PC-9 (cell line): ENCODE results near the gene UBL4A. TPM values are rescaled to one million over a fixed set of nuclear protein-coding genes. Genes with fewer than 3 reads are reported as not detected.

ENCODE experiments used
- BruUV-seq: library from RNA; stranded (reverse); fragments of 400-500 nt; replicated peaks from 2 replicates; lab custom pipeline; 2021; lab: Mats Ljungman, UMichigan
- CTCF ChIA-PET: fragments of 300-600 bp; sonication (Branson Sonifier 250); formaldehyde crosslinking; loops from one replicate; lab custom pipeline; 2022; ENCODE audit warnings: antibody characterized with exemption; lab: Charles Lee
- POLR2A ChIA-PET: fragments of 300-600 bp; sonication (Branson Sonifier 250); formaldehyde crosslinking; loops from one replicate; lab custom pipeline; 2022; ENCODE audit warnings: antibody characterized with exemption; ENCODE audit not compliant: unreplicated experiment; lab: Charles Lee
- DNase-seq, 2 experiments: peaks; one replicate each; pipeline versions ENCODE4 v3.0.0 to v3.0.0-alpha.2; 2015 to 2022; ENCODE audit warnings: mixed read lengths in 1 of 2
- H2AFZ ChIP-seq: fragments of 200-600 bp; sonication (generic); 2 replicates; pipeline ENCODE4 v1.8.1; 2017; ENCODE audit warnings: antibody characterized with exemption
- H3F3A ChIP-seq: fragments of 200-600 bp; sonication (generic); 2 replicates; pipeline ENCODE4 v1.8.1; 2017; ENCODE audit warnings: antibody characterized with exemption, mild to moderate bottlenecking, low read depth; ENCODE audit not compliant: insufficient read depth
- H3K27ac ChIP-seq: fragments of 200-600 bp; sonication (generic); 2 replicates; pipeline ENCODE4 v1.6.1; 2016; ENCODE audit warnings: mixed run types
- H3K27me3 ChIP-seq: fragments of 200-600 bp; sonication (generic); 2 replicates; pipeline ENCODE4 v1.6.1; 2016; ENCODE audit warnings: low read depth, mixed run types; ENCODE audit not compliant: insufficient read depth
- H3K36me3 ChIP-seq: fragments of 200-600 bp; sonication (generic); 2 replicates; pipeline ENCODE4 v1.6.1; 2016; ENCODE audit warnings: low read depth, mixed run types
- H3K4me1 ChIP-seq: fragments of 200-600 bp; sonication (generic); replicated peaks from 2 replicates; pipeline ENCODE4 v1.6.1; 2016; ENCODE audit warnings: mixed run types; ENCODE audit not compliant: insufficient read depth
- H3K4me2 ChIP-seq: fragments of 200-600 bp; sonication (generic); 2 replicates; pipeline ENCODE4 v1.6.1; 2017; ENCODE audit warnings: mixed run types
- H3K4me3 ChIP-seq: fragments of 200-600 bp; sonication (generic); 2 replicates; pipeline ENCODE4 v1.6.1; 2016; ENCODE audit warnings: mixed run types
- H3K79me2 ChIP-seq: fragments of 200-600 bp; sonication (generic); 2 replicates; pipeline ENCODE4 v1.6.1; 2017; ENCODE audit warnings: low read depth, mixed run types
- H3K9me2 ChIP-seq: fragments of 200-600 bp; sonication (generic); 2 replicates; pipeline ENCODE4 v1.8.1; 2017; ENCODE audit warnings: mild to moderate bottlenecking; ENCODE audit not compliant: insufficient read depth
- H3K9me3 ChIP-seq: fragments of 200-600 bp; sonication (generic); 2 replicates; pipeline ENCODE4 v1.8.1; 2016; ENCODE audit warnings: low read depth; ENCODE audit not compliant: insufficient read depth
- H4K20me1 ChIP-seq: fragments of 200-600 bp; sonication (generic); 2 replicates; pipeline ENCODE4 v1.8.1; 2017; ENCODE audit not compliant: insufficient read depth
- CTCF ChIP-seq: fragments of 200-600 bp; sonication (generic); conservative IDR thresholded peaks from 2 replicates; pipeline ENCODE4 v1.6.1; 2017; ENCODE audit warnings: mixed run types, antibody characterized with exemption, mild to moderate bottlenecking, moderate library complexity
- EZH2 ChIP-seq: fragments of 200-600 bp; sonication (generic); IDR thresholded peaks from 2 replicates; pipeline ENCODE4 v1.8.0; 2017; ENCODE audit warnings: antibody characterized with exemption, low read depth
- intact Hi-C: fragments of 100-400 bp; cut with micrococcal nuclease; formaldehyde crosslinking; loops from one replicate; pipeline ENCODE4 v1.10.0; 2022; ENCODE audit not compliant: unreplicated experiment
- total RNA-seq: library from RNA; stranded (reverse); gene quantifications from 2 replicates; pipeline ENCODE4 v1.2.3, GENCODE V29; 2021

The UBL4A gene
- total RNA-seq, 1 experiment from 2014 or later, result 80.7 TPM

GRCh38 chrX:154468217-154468616 is 18.2 kb downstream of the UBL4A start:
- intact Hi-C loops, result no loop called here
- no peak overlapping the region for H2AFZ ChIP-seq
- no peak overlapping the region for H3K4me2 ChIP-seq
- TF ChIP-seq EZH2 (no peak), CTCF (no peak)
- H3K9me3 ChIP-seq, result no peaks in the 10 kb centered on the region
- no peak overlapping the region for H3K27ac ChIP-seq
- H3K4me1 ChIP-seq, result no peaks in the 10 kb centered on the region
- no TSS peak for BruUV-seq
- CTCF ChIA-PET, result no interaction called here
- H3K9me2 ChIP-seq, result no peaks in the 10 kb centered on the region
- POLR2A ChIA-PET, result interaction anchor here (0.9 kb wide), 1 partner anchor 48 kb away, joined by 3 read pairs; no protein-coding TSS in a partner anchor
- no peaks in the 10 kb centered on the region for H4K20me1 ChIP-seq
- no peaks in the 10 kb centered on the region for H3F3A ChIP-seq
- H3K27me3 ChIP-seq, result no peaks in the 10 kb centered on the region
- no peaks in the 10 kb centered on the region for H3K36me3 ChIP-seq
- no peak for DNase-seq
- no peaks in the 10 kb centered on the region for H3K79me2 ChIP-seq
- no peak overlapping the region for H3K4me3 ChIP-seq

- Histone ChIP-seq H3F3A (no peaks in the 10 kb centered on the region), H3K27me3 (no peaks in the 10 kb centered on the region), H4K20me1 (no peaks in the 10 kb centered on the region), H3K27ac (no peak overlapping the region), H3K4me2 (no peak overlapping the region), H3K36me3 (no peaks in the 10 kb centered on the region), H3K9me2 (no peaks in the 10 kb centered on the region), H3K9me3 (no peaks in the 10 kb centered on the region), H3K4me3 (no peak overlapping the region), H2AFZ (no peak overlapping the region), H3K4me1 (no peaks in the 10 kb centered on the region), H3K79me2 (no peaks in the 10 kb centered on the region)
- no peak for DNase-seq
- CTCF ChIA-PET, result no interaction called here
- TF ChIP-seq CTCF (no peak), EZH2 (no peak)
- POLR2A ChIA-PET, result no interaction called here
- intact Hi-C loops, result no loop called here
- BruUV-seq, result no TSS peak
Measured at GRCh38 chrX:154467556-154467955, 18.9 kb downstream of the UBL4A start.

GRCh38 chrX:154466907-154467306 is 19.5 kb downstream of the UBL4A start:
- H3K9me3 ChIP-seq, result no peaks in the 10 kb centered on the region
- no peaks in the 10 kb centered on the region for H3K4me1 ChIP-seq
- no peaks in the 10 kb centered on the region for H3K79me2 ChIP-seq
- no peaks in the 10 kb centered on the region for H4K20me1 ChIP-seq
- no peaks in the 10 kb centered on the region for H3K36me3 ChIP-seq
- no peak for DNase-seq
- H3K9me2 ChIP-seq, result no peaks in the 10 kb centered on the region
- H3K4me2 ChIP-seq, result no peak overlapping the region
- POLR2A ChIA-PET, result no interaction called here
- H3K27me3 ChIP-seq, result no peaks in the 10 kb centered on the region
- TF ChIP-seq EZH2 (no peak), CTCF (no peak)
- no peak overlapping the region for H3K27ac ChIP-seq
- CTCF ChIA-PET, result no interaction called here
- H3F3A ChIP-seq, result no peaks in the 10 kb centered on the region
- no TSS peak for BruUV-seq
- H3K4me3 ChIP-seq, result no peak overlapping the region
- intact Hi-C loops, result no loop called here
- H2AFZ ChIP-seq, result no peak overlapping the region
